IPS-NIHi7 (cell line): ENCODE data around the gene RADX.

Experiments
- DNase-seq: peaks from one replicate; pipeline ENCODE4 v3.0.0; 2012; ENCODE audit warnings: mixed read lengths; ENCODE audit errors: extremely low spot score

Gene RADX

DNA sequence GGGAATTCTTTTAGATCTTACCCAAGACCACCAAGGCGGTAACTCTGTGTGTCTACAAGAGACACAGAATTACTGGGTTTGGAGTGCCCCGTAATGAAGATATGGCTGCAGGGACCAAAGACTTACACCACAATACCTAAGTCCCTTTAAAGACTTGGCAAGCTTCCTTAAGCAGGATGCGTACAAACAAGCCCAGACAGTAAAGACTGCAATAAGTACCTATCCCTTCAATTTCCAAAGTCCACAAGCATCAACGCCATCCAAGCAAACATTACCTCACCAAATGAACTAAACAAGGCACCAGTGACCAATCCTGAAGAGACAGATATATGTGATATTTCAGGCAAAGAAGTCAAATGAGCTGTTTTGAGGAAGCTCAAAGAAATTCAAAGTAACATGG, 72.4 kb downstream of the RADX start:
- no peak for DNase-seq

DNA sequence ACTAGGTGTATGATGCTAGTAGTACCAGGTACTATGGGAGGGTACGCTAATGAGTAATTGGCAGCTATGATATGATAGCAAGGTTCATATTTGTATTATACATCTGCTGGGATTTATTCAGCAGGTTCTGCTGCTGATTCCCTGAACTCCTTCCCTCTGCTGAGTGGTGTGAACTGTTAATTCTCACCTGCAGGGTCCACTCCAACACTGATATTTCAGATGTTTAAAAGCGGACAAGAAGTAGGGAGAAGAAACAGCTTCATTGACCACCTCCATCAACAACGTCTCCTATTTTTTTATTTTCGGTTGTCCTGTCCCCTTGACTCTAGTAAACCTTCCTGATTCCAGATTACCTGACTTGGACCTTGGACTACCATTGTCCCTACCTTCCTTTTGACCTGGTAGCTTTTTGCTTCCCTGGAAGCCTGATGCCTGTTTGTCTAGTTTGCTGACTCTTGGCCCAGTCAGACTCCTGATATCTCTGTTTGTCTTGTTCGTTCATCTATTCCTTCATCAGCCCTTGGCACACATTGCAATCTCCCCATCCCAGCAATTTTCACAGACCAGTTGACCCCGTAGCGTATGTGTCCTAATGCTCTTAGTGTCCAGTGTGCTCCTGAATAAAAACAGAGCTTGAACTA, 80.8 kb downstream of the RADX start:
- DNase-seq = no peak

DNA sequence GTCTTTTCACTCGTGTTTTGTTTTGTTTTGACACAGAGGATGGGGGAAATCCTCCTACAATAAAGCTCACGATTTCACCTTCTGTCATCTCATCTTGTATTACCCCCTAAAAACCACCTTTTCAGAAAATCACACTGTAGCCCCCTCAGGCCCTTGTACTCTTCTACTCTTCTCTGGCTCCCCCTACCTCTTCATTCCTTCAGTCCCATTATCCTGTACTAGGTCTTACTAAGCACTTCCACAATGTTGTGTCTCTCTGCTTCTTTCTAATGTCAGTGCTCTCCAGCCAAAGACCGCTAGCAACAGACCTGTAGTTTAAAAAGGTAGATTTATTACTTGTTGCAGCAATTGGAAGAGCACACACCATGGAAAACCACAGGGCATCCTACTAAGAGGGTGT, 84.7 kb downstream of the RADX start:
- DNase-seq = peak; percentile 30

DNA sequence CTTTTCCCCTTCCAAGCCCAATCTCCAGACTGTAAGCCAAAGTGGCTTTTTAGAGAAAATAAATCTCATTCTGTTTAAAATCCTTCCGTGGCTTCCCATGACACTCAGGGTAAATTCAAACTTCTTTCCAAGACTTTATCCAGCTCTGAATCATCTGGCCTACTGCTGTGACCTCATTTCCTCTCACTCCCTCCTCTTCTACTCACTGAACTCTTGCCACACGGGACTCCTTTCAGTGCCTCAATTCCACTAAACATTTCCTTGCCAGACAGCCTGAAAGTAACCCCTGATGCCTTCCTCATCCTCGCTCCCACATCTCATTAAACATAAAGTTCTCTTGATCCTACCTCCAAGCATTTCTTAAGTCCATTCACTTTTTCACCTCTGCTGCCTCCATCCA, 86.9 kb downstream of the RADX start:
- DNase-seq = no peak

DNA sequence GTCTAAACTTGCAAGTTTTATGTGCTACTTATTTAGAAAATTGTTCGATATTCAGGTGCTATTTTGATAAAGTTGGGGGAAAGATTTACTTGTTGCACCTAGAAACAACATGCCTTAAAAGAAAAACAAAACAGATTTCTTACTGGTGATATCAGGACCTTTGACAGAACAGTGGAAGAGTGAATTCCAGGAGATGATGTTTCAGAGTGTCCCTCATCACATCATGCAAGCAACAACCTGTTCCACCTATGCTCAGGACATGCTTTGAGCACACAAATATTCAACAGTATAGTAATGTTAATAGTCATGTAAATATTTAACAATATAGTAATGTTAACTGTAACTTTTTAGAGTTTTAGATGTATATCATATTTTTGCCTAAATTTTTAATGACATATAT, 90.9 kb downstream of the RADX start:
- DNase-seq = no peak

DNA sequence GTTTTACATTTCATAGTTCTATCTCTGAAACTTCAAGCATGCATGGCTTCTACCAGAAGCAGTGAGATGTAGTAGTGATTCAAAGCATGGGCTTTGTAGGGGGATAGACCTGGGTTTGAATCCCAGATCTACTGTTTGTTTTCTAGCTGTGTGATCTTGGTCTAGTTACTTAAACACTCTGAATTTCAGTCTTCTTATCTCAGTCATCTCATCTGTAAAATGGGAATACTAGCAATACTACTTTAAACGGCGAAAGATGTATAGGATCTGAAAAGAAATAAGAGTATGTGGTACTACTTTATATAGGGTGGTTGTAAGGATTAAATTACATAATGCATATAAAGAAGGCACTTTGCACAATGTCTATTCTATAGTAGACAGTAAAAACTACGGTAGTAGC, 94.7 kb downstream of the RADX start:
- no peak for DNase-seq

DNA sequence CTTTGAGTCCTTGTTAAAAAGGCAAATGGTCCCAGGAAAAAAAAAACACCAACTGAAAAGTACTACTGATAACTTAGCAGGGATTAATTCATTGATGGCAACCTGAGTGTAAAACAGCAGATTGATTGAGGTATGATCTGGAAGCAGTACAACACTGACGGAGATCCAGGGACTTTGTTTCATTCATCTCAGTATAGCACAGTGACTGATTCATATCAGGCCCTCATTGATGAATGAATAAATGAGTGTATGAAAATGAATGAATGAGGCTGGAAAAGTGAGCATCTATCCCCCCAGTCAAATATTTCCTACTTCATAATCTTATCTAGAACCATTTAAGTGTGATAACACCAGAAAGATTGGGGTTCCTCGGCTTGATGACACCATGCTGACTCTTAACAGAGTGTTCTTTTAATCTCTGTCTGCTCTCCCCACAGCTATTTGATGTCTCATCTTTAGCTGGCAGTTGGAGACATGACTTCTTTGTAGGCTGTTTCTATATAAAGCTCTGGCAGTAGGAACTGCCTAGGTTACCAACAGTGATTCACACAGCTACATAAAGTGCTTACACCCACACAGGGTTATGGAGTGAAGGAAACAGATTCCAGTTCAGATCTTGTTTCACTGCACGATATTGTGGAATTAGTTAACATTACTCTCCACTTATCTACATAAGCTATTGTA, 96.1 kb downstream of the RADX start:
- no peak for DNase-seq

DNA sequence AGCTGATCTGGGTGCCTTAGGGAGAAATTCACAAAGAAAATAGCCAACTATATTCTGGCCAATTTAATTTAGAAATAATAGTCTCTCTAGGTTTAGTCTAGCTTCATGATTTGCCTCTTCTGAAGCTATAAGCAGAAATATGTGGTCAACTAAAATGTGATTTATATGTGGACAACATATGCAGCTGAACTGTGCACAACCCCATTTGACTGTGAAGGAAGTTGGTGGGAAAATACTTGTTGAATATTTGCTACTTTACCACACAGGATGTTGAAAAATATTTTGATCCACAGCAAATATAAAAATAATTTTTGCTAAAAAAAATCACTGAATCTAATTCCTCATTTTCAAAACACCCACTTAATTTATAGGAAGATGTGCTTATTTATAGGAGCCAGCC, 99.0 kb downstream of the RADX start:
- DNase-seq = no peak

DNA sequence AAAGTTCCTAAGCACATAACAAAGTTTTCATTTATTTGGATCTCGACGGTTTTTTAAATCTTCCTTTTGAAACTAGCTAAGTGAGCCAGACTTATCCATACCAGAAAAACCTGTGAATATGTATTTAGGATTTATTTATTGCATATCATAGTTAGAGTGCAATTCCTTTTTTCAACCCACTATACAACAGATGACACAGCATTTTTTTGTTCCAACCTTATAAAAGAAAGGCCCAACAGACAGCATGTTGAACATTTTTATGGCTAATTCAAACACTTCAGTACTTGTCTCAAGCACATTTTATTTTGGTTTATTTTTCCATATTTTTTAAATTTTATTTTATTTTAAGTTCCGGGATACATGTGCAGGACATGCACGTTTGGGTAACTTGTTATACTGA, 99.6 kb downstream of the RADX start:
- no peak for DNase-seq

DNA sequence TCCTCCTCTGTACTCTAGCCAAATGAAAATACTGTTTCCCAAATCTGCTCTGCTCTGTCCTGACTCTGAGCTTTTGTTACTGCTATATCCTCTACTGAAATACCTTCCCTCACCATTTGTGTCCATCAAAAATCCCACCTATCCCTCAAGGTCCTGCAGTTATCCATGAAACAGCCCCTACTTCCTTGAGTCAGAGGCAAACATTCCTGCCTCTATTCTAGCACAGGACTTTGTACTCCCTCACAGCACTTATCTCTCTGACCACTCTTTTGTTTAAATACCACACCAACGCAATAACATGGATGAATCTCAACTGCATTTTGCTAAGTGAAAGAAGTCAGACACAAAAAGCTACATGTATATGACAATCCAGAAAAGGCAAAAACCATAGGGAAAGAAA, 104.2 kb downstream of the RADX start:
- DNase-seq = no peak

DNA sequence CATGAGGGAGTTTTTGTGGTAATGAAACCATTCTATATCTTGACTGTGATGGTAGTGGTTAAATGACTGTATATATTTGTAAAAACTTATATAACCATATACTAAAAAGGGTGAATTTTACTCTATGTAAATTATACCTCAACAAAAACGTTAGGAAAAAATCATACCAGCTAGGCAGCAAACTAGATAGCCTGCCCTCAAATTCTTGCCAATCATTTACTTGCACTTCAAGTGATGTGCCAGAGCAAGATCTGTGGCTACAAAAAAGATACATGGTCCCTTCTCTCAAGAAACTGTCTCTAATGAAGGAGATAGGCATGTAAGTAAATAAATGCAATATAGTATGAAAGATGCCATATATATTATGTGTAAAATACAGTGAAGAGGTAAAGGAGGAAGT, 104.7 kb downstream of the RADX start:
- DNase-seq = no peak

DNA sequence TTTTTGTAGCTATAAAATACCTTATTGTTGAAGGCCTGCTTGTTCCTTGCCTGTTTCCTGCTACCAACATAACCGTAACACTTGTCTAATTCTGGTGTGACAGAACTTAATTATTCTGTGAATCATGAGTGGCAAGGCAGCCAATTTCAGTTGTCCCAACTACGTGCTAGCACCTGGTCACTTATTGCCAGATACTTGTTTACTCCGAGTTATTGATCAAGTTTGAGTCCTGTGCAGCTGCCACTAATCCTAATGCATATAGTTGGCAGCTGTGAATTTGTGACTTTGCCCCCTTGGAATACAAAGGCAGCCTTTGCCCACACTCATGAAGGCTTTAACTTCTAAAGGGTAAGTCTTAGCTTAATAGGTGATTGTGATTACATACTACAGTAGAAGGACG, 106.9 kb downstream of the RADX start:
- DNase-seq = no peak

DNA sequence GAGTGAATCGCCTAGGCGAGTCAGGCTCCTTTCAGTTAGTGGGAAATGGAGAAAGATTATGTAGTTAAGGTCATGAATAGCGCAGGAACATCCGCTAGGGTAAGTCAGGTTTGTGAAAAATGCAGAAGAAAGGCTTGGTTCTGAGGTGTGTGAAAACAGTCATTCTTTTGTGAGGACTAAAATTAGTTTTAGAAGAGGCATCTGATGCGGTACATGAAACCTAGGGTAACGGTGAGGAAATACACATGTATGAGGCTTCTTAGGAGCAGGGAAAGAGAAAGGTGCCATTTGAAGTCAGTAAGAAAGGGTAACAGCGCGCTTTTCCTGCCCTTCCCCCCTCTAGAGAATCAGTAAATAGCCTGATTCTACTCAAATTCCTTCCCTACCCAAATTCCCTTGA, 114.2 kb downstream of the RADX start:
- DNase-seq = peak; percentile 18

DNA sequence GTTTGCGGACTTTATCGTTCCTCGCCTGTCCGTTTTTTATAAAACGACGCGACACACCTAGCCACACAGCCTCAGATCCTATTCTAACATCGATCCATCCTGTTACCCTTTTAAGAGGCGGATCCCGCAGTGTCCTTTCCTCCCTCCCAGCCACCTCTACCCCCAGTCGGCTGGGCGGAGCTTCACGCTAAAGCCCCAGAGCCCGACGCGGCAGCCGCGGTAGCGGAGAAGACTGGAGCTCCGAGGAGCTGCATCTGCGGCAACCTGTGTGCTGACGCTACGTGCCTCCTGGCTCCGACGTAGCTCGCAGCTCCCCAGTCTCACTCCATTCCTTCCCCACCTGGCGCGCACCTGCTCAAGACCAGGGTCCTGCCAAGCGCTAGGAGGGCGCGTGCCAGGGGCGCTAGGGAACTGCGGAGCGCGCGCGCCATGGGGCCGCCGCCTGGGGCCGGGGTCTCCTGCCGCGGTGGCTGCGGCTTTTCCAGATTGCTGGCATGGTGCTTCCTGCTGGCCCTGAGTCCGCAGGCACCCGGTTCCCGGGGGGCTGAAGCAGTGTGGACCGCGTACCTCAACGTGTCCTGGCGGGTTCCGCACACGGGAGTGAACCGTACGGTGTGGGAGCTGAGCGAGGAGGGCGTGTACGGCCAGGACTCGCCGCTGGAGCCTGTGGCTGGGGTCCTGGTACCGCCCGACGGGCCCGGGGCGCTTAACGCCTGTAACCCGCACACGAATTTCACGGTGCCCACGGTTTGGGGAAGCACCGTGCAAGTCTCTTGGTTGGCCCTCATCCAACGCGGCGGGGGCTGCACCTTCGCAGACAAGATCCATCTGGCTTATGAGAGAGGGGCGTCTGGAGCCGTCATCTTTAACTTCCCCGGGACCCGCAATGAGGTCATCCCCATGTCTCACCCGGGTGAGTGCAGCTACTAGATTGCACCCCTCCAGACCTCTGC, 115.0 kb downstream of the RADX start, which contains the start of gene RNF128:
Gene RNF128 (plus strand): TSS at position 217 of the 953 bp plus-strand sequence. CDS start 213 bp downstream, at position 430.
- peak; percentile 89 for DNase-seq

DNA sequence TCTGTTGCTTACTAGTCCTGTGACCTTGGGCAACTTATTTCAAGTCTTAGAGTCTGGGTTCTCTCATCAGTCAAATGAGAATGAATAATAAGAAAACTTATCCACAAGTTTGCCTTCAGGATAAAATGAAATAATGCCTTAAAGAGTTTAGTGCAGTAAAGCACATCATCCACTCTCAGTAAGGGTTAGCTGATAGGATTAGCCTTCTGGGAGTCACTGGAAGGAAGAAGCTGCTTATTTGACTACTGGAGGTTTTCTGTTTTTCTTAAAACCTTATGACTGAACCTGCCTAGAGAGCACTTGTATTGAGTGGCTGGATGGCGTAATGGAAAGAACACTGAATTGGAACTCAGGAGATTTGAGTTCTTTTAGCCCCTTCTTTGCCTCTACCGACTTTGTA, 116.6 kb downstream of the RADX start:
- DNase-seq = no peak
